Left ventricle myocardium inferior (tissue), 1 donor: ENCODE data around the gene ANKFN1. TPM values are rescaled to one million over a fixed set of nuclear protein-coding genes. Genes with fewer than 3 reads are reported as not detected.

Experiments used
- DNase-seq: peaks from one replicate; pipeline ENCODE4 v3.0.0-alpha.2; 2020
- H3K27ac ChIP-seq: fragments of 200-600 bp; replicated peaks from 2 replicates; pipeline ENCODE4 v1.8.0; 2021
- H3K27me3 ChIP-seq: fragments of 200-600 bp; 2 replicates; pipeline ENCODE4 v1.8.0; 2021; ENCODE audit warnings: low read depth
- H3K36me3 ChIP-seq: fragments of 200-600 bp; 2 replicates; pipeline ENCODE4 v1.8.0; 2021
- H3K4me1 ChIP-seq: fragments of 200-600 bp; 2 replicates; pipeline ENCODE4 v1.8.0; 2021
- H3K4me3 ChIP-seq: fragments of 200-600 bp; 2 replicates; pipeline ENCODE4 v1.8.0; 2021; ENCODE audit warnings: mild to moderate bottlenecking, moderate library complexity
- H3K9me3 ChIP-seq: fragments of 200-600 bp; replicated peaks from 2 replicates; pipeline ENCODE4 v1.8.0; 2021
- CTCF ChIP-seq: fragments of 200-600 bp; IDR thresholded peaks from 2 replicates; pipeline ENCODE4 v1.8.0; 2021; ENCODE audit warnings: antibody characterized with exemption, mild to moderate bottlenecking, borderline replicate concordance
- intact Hi-C: fragments of 100-400 bp; cut with micrococcal nuclease; formaldehyde crosslinking; loops from one replicate; pipeline ENCODE4 v1.11.0; 2022
- total RNA-seq: library from RNA; stranded (reverse); fragmentation: NEBNext Ultra II Directional; extraction: Animal tissue kit (Norgen Biotek cat#: 25700); gene quantifications from one replicate; pipeline ENCODE4 v1.2.1, GENCODE V29; 2021
- donor health status: DM: no; HTN: yes; CAD: no; lungs with severe emphysema.

ANKFN1 gene
- total RNA-seq, 1 donor from 2014 or later = not detected

- no peaks in the 10 kb centered on the region for H3K36me3 ChIP-seq
- DNase-seq = no peak
- intact Hi-C loops = no loop called here
- TF ChIP-seq CTCF = no peak
- H3K4me1 ChIP-seq = no peaks in the 10 kb centered on the region
- H3K27ac ChIP-seq = no peak overlapping the region
- H3K4me3 ChIP-seq = no peak overlapping the region
- no peaks in the 10 kb centered on the region for H3K9me3 ChIP-seq
- peaks cover 24% of the 10 kb centered on the region for H3K27me3 ChIP-seq
These were observed 5.9 kb downstream of the ANKFN1 start for GRCh38 chr17:56158915-56159825.

GRCh38 chr17:56159826-56160380, 6.6 kb downstream of the ANKFN1 start:
- H3K9me3 ChIP-seq = no peaks in the 10 kb centered on the region
- H3K4me1 ChIP-seq = no peaks in the 10 kb centered on the region
- intact Hi-C loops = no loop called here
- no peak overlapping the region for H3K4me3 ChIP-seq
- no peaks in the 10 kb centered on the region for H3K36me3 ChIP-seq
- no peak overlapping the region for H3K27ac ChIP-seq
- TF ChIP-seq CTCF = no peak
- DNase-seq = no peak
- H3K27me3 ChIP-seq = peaks cover 24% of the 10 kb centered on the region

DNA sequence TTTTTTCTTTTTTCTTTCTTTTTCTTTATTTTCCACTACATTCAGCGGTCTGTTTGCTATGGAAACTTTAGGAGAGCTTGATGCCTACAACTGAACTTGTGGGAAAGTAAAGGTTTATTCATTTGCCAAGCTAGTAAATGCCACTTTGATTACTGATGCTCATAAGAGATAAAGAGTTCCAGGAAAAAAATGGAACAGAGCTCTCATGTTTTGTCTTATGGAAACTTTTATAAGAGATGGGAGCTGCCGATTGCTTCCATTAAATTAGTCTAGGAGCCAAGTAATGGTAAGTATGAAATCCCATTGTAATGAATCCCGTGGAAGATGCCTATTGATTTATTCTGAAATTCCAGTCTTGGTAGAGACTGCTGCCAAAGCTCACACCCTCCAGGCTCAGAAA, 7.1 kb downstream of the ANKFN1 start:
- H3K27ac ChIP-seq = no peak overlapping the region
- no peak overlapping the region for H3K4me3 ChIP-seq

GRCh38 chr17:56165072-56165641, 11.9 kb downstream of the ANKFN1 start:
- TF ChIP-seq CTCF = no peak
- intact Hi-C loops = no loop called here

More for the DNA sequence above, 7.1 kb downstream of the ANKFN1 start:
- no peaks in the 10 kb centered on the region for H3K4me1 ChIP-seq
- TF ChIP-seq CTCF = no peak
- no peaks in the 10 kb centered on the region for H3K36me3 ChIP-seq
- DNase-seq = no peak
- no peaks in the 10 kb centered on the region for H3K9me3 ChIP-seq
- H3K27me3 ChIP-seq = peaks cover 24% of the 10 kb centered on the region
- intact Hi-C loops = no loop called here

DNA sequence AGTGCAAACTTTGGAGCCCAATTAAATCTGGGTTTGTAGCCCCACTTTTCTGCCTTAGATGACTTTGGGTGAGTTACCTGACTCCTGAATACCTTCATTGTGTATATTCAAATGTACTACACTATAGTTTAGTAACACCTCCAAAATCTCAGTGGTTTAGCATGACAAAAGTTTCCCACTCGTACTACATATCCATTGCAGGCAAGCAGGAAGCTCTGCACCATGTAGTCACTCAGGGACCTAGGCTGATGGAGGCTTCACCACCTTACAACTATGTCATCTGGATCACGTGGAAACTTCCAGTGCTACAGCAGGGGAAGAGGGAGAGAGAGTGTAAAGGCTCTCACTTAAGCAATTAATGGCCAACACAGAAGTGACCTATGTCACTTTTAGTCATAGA, 14.2 kb downstream of the ANKFN1 start:
- Histone ChIP-seq H3K27ac (no peak overlapping the region), H3K9me3 (no peaks in the 10 kb centered on the region), H3K4me3 (no peak overlapping the region), H3K4me1 (no peaks in the 10 kb centered on the region), H3K27me3 (no peaks in the 10 kb centered on the region), H3K36me3 (no peaks in the 10 kb centered on the region)
- TF ChIP-seq CTCF = no peak
- intact Hi-C loops = no loop called here
- no peak for DNase-seq

More at GRCh38 chr17:56165072-56165641, 11.9 kb downstream of the ANKFN1 start:
- DNase-seq = no peak
- Histone ChIP-seq H3K27ac (no peak overlapping the region), H3K27me3 (peaks cover 3% of the 10 kb centered on the region), H3K4me1 (no peaks in the 10 kb centered on the region), H3K36me3 (no peaks in the 10 kb centered on the region), H3K9me3 (no peaks in the 10 kb centered on the region), H3K4me3 (no peak overlapping the region)
